GM18505 (cell line): ENCODE data around the gene ADAMTSL4.
"Not testable (repeated sequence)": the region's sequence is repeated elsewhere in the genome, so short reads cannot be mapped to it uniquely, and the experiment has no call there.

ENCODE experiments used
- ATAC-seq: cut with Tn5 transposase; IDR thresholded peaks from one replicate; pipeline ENCODE4 v1.9.1; 2021; ENCODE audit not compliant: unreplicated experiment
- POLR2A ChIP-seq: IDR thresholded peaks from 4 replicates; pipeline ENCODE4 v1.6.1; 2011; ENCODE audit warnings: borderline replicate concordance; ENCODE audit not compliant: insufficient read depth, insufficient read length; ENCODE audit errors: extremely low read depth

Gene ADAMTSL4

GRCh38 chr1:150596095-150596892 is 47.1 kb downstream of the ADAMTSL4 start:
- no peak for ATAC-seq
- TF ChIP-seq POLR2A, result no peak

- ATAC-seq, result no peak
- no peak for TF ChIP-seq POLR2A
Observed at GRCh38 chr1:150596976-150597375, 47.8 kb downstream of the ADAMTSL4 start.

- not testable (repeated sequence) for ATAC-seq
Observed at GRCh38 chr1:150598346-150598745, 49.1 kb downstream of the ADAMTSL4 start.

GRCh38 chr1:150601540-150601939 is 52.3 kb downstream of the ADAMTSL4 start:
- no peak for TF ChIP-seq POLR2A
- no peak for ATAC-seq

- ATAC-seq, result not testable (repeated sequence)
Observed at GRCh38 chr1:150602372-150602771, 53.2 kb downstream of the ADAMTSL4 start.

GRCh38 chr1:150603711-150604110 is 54.5 kb downstream of the ADAMTSL4 start:
- TF ChIP-seq POLR2A, result no peak
- ATAC-seq, result no peak

- ATAC-seq, result no peak
- TF ChIP-seq POLR2A, result no peak
Observed at GRCh38 chr1:150604226-150604588, 55.0 kb downstream of the ADAMTSL4 start.

GRCh38 chr1:150605451-150605731 is 56.2 kb downstream of the ADAMTSL4 start:
- ATAC-seq, result not testable (repeated sequence)

GRCh38 chr1:150606463-150607142 is 57.4 kb downstream of the ADAMTSL4 start:
- no peak for TF ChIP-seq POLR2A
- no peak for ATAC-seq

GRCh38 chr1:150609732-150610131 is 60.5 kb downstream of the ADAMTSL4 start:
- TF ChIP-seq POLR2A, result no peak
- ATAC-seq, result no peak
